Epithelial cell of proximal tubule (primary cell): ENCODE measurements around the gene TNPO1. TPM values are rescaled to one million over a fixed set of nuclear protein-coding genes. Genes with fewer than 3 reads are reported as not detected.

Experiments
- DNase-seq: peaks from one replicate; pipeline ENCODE4 v3.0.0-alpha.2; 2011; ENCODE audit warnings: low read depth
- H3K4me3 ChIP-seq: 2 replicates; pipeline ENCODE4 v1.5.1; 2011; ENCODE audit warnings: low read depth, mild to moderate bottlenecking, low read length
- total RNA-seq: library from RNA; depleted of rRNA; stranded (reverse); fragments of >200 nt; gene quantifications from 2 replicates; pipeline ENCODE4 v1.2.3, GENCODE V29; 2015
- TF ChIP-seq, protein P1 (sequence below): conservative IDR thresholded peaks from 2 replicates; pipeline ENCODE4 v1.5.1; 2012; ENCODE audit warnings: low read depth, mild to moderate bottlenecking, low read length

The TNPO1 gene
- total RNA-seq, 1 donor from 2014 or later, result 68.1 TPM

DNA sequence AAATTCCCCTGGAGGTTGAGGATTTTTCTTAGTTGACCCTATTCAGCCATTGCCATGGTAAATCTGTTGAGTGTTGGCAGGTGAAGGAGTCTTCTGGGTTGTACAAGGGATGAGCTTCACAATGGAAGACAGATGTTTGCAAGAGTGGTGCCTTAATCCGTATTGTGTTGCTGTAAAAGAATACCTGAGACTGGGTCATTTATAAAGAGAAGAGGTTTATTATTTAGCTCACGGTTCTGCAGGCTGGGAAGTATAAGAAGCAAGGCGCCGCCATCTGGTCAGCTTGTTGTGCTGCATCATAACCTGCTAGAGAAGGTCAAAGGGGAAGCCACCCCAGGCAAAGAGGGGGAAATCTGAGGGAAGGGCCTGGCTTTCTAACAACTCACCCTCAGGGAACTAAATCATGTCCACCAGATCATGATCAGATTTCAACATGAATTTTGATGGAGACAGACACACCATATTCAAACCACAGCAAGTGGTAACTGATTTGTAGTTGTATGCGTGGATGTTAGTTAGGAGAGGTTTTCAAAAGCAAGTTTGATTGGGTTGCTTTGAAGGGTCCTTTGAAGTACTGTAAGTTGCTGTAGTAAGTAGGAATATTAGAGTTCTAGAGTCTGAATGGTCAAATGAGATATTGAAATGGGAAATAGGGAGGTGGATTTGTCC is 2.5 kb downstream of the TNPO1 start:
- TF ChIP-seq, protein P1, sequence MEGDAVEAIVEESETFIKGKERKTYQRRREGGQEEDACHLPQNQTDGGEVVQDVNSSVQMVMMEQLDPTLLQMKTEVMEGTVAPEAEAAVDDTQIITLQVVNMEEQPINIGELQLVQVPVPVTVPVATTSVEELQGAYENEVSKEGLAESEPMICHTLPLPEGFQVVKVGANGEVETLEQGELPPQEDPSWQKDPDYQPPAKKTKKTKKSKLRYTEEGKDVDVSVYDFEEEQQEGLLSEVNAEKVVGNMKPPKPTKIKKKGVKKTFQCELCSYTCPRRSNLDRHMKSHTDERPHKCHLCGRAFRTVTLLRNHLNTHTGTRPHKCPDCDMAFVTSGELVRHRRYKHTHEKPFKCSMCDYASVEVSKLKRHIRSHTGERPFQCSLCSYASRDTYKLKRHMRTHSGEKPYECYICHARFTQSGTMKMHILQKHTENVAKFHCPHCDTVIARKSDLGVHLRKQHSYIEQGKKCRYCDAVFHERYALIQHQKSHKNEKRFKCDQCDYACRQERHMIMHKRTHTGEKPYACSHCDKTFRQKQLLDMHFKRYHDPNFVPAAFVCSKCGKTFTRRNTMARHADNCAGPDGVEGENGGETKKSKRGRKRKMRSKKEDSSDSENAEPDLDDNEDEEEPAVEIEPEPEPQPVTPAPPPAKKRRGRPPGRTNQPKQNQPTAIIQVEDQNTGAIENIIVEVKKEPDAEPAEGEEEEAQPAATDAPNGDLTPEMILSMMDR, result peak; percentile 89
- DNase-seq, result no peak
- peak overlapping the region; percentile 32 for H3K4me3 ChIP-seq

DNA sequence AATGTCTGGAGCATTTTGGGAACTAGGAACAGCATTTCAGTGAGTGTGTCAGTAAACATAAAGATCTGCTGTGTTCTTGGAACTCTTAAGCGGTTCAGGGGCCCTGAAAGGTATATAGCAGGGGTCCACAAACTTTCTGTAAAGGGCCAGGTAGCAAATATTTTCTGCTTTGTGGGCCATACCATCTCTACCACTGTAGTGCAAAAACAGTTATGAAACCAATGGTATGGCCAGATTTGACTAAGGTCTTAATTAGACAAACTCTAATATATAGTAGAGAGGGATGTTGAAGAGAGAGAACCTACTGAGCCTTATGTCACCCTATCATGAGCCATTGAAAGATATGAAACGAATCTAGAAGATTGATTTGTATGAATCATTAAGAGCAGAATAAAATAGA is 5.3 kb downstream of the TNPO1 start:
- DNase-seq, result no peak
- TF ChIP-seq, protein P1, result no peak
- no peak overlapping the region for H3K4me3 ChIP-seq

DNA sequence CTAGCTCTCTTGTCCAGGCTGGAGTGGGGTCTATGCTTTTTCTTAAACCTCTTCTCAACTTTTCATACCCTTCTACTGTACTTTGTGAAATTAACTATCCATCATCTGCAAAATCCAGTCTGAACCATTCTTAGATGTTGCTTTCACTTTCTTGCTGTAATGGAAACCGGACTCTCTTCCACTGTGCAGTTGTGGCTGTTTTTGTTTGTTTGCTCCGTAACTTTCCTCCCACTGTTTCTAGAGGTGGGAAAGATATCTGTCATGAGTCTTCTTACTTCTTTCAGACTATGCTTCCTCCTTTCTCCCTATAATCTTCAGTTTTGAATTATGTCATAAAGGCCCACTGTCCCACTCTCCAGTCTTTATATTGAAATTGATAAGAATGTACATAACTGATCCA is 6.5 kb downstream of the TNPO1 start:
- TF ChIP-seq, protein P1, result no peak
- H3K4me3 ChIP-seq, result no peak overlapping the region
- DNase-seq, result no peak

DNA sequence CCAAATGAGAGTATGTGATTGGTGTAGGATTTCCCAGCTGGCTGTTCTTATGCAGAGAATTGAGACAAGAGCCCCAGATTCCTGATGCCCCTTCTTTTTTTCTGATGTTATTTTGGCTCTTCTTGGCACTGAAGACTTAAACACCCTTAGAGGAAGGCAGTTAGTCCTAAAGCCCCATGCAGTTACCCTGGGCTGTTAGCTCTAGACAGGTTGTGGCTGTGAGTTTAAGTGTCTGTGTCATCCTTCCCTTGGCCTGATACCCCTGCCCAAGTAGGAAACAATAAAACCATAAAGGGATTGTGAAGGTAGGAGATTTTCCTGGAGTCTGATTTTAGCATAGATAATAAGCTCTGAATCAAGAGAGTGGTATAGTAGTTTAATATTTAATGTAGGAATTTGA is 13.2 kb downstream of the TNPO1 start:
- no peak for DNase-seq
- H3K4me3 ChIP-seq, result no peak overlapping the region
- TF ChIP-seq, protein P1, result no peak

DNA sequence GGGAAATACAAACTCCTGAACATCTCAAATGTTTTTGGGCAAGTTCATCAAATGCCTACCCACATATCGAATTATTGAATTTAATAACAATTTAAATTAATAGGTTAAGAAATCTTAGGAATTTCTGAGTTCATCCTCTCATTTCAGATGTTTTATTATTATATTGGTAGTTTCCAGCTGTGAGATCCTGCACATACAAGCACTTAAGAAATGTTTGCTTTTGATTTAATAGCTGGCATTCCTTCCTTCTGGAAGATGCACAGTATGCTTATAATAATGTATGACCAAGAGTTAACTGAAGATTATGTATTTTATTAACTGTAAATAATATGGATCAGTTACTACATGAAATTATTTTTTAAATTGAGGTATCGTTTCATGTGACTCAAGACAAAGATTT is 13.9 kb downstream of the TNPO1 start:
- TF ChIP-seq, protein P1, result no peak
- no peak overlapping the region for H3K4me3 ChIP-seq
- DNase-seq, result no peak

DNA sequence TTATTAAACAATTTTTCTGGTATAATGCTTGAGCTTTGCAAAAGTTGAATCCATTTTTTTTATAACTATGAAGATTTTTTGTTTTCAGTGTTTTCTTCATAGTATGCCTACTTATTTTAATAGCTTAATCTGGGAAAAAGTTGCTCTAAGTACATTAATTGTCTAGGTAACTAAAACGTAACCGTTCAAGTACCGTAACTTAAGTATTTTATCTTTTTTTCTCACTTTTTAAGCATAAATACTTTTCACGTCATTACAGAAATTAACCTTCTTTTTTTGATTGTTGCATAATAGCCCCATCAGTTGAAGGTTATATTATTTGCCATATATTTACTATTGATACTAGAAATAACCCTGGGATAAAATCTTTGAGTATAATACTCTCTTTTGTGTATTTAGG is 15.2 kb downstream of the TNPO1 start:
- TF ChIP-seq, protein P1, result no peak
- no peak for DNase-seq
- no peak overlapping the region for H3K4me3 ChIP-seq

DNA sequence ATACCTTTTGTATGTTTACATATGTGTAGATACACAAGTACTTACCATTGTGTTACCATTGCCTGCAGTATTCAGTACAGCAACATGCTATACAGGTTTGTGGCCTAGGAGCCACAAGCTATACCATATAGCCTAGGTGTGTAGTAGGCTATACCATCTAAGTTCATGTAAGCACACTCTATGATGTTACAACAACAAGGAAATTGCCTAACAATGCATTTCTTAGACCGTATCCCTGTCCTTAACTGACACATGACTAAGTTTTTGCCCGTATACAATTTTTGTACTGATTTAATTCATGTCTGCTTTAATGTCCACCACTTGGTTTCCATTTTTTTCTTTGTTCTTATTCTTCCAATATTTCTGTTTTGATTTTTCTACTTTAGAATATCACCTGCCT is 18.5 kb downstream of the TNPO1 start:
- no peak overlapping the region for H3K4me3 ChIP-seq
- no peak for DNase-seq
- TF ChIP-seq, protein P1, result no peak
